SK-N-SH (cell line): Measurements from ENCODE around the gene NUP205. TPM values are rescaled to one million over a fixed set of nuclear protein-coding genes. Genes with fewer than 3 reads are reported as not detected.

ENCODE experiments used
- CTCF ChIA-PET: fragments of 300-600, 350-600 bp; formaldehyde crosslinking; extraction: SDS; loops from one replicate; lab custom pipeline; 2021; lab: Yijun Ruan, JAX
- POLR2A ChIA-PET: fragments of 350-600 bp; sonication (Branson Sonifier 250); formaldehyde crosslinking; extraction: SDS; loops from one replicate; lab custom pipeline; 2020; ENCODE audit warnings: antibody characterized with exemption, inconsistent platforms; lab: Yijun Ruan, JAX
- DNase-seq: peaks from one replicate; pipeline ENCODE4 v3.0.0; 2012
- H2AFZ ChIP-seq: fragments of 200-600 bp; sonication (generic); 2 replicates; pipeline ENCODE4 v1.8.1; 2016; ENCODE audit warnings: antibody characterized with exemption, mild to moderate bottlenecking, low read depth
- H3F3A ChIP-seq: fragments of 200-600 bp; sonication (generic); replicated peaks from 2 replicates; pipeline ENCODE3; 2016; ENCODE audit warnings: antibody characterized with exemption, mild to moderate bottlenecking; ENCODE audit not compliant: insufficient read depth
- H3K27ac ChIP-seq, 2 experiments: fragments of 200-500 bp in 1 of 2; fragments of 200-600 bp in 1 of 2; sonication (Bioruptor generic) in 1 of 2; sonication (generic), shearing (Covaris generic) in 1 of 2; 2 replicates each; pipeline versions ENCODE4 v1.5.1 to v1.6.1; 2014 to 2016; ENCODE audit warnings: low read depth in 2 of 2, inconsistent platforms in 1 of 2, low read length in 1 of 2, mild to moderate bottlenecking in 1 of 2, mixed read lengths in 1 of 2
- H3K27me3 ChIP-seq: fragments of 200-600 bp; sonication (generic), shearing (Covaris generic); 2 replicates; pipeline ENCODE4 v1.6.1; 2016; ENCODE audit warnings: mixed run types; ENCODE audit not compliant: insufficient read depth
- H3K36me3 ChIP-seq, 2 experiments: fragments of 200-500 bp in 1 of 2; fragments of 200-600 bp in 1 of 2; sonication (Bioruptor generic) in 1 of 2; sonication (generic) in 1 of 2; replicated peaks in 1 of 2; 2 replicates each; pipeline versions ENCODE3 to v1.5.1; 2014 to 2016; ENCODE audit warnings: low read length in 1 of 2, mild to moderate bottlenecking in 1 of 2; ENCODE audit not compliant: insufficient read depth in 2 of 2, control insufficient read depth in 1 of 2
- H3K4me1 ChIP-seq, 2 experiments: fragments of 200-500 bp in 1 of 2; fragments of 200-600 bp in 1 of 2; sonication (Bioruptor generic) in 1 of 2; sonication (generic), shearing (Covaris generic) in 1 of 2; 2 replicates each; pipeline versions ENCODE4 v1.5.1 to v1.6.1; 2014 to 2016; ENCODE audit warnings: low read depth in 1 of 2, low read length in 1 of 2, mixed run types in 1 of 2; ENCODE audit not compliant: insufficient read depth in 2 of 2, control insufficient read depth in 1 of 2
- H3K4me2 ChIP-seq: fragments of 200-600 bp; sonication (generic), shearing (Covaris generic); 2 replicates; pipeline ENCODE4 v1.6.1; 2017; ENCODE audit warnings: mixed run types
- H3K4me3 ChIP-seq, 2 experiments: fragments of 200-500 bp in 1 of 2; fragments of 200-600 bp in 1 of 2; sonication (Bioruptor generic) in 1 of 2; sonication (generic), shearing (Covaris generic) in 1 of 2; 2 replicates each; pipeline versions ENCODE4 v1.5.1 to v1.8.1; 2014 to 2016; ENCODE audit warnings: low read depth in 2 of 2, inconsistent platforms in 1 of 2, low read length in 1 of 2, mild to moderate bottlenecking in 1 of 2, mixed read lengths in 1 of 2, moderate library complexity in 1 of 2
- H3K79me2 ChIP-seq: fragments of 200-600 bp; sonication (generic); 2 replicates; pipeline ENCODE4 v1.8.1; 2017; ENCODE audit warnings: mild to moderate bottlenecking; ENCODE audit not compliant: insufficient read depth
- H3K9ac ChIP-seq: fragments of 200-600 bp; sonication (generic); 2 replicates; pipeline ENCODE4 v1.6.1; 2017; ENCODE audit warnings: mixed run types
- H3K9me2 ChIP-seq: fragments of 200-600 bp; sonication (generic); 2 replicates; pipeline ENCODE4 v1.6.1; 2017; ENCODE audit warnings: mixed run types
- H3K9me3 ChIP-seq: fragments of 200-600 bp; sonication (generic); 2 replicates; pipeline ENCODE4 v1.6.1; 2017; ENCODE audit warnings: mixed run types, mild to moderate bottlenecking, moderate library complexity
- H4K20me1 ChIP-seq: fragments of 200-600 bp; sonication (generic); 2 replicates; pipeline ENCODE4 v1.6.1; 2017; ENCODE audit warnings: mild to moderate bottlenecking, mixed run types; ENCODE audit not compliant: insufficient read depth
- ELF1 ChIP-seq: IDR thresholded peaks from 2 replicates; pipeline ENCODE4 v1.4.0; 2012
- EZH2phosphoT487 ChIP-seq: fragments of 200-600 bp; sonication (generic); IDR thresholded peaks from 2 replicates; pipeline ENCODE4 v1.6.1; 2017; ENCODE audit warnings: low read depth, mixed run types, mild to moderate bottlenecking, antibody characterized with exemption, moderate library complexity, borderline replicate concordance
- GABPA ChIP-seq: IDR thresholded peaks from 2 replicates; pipeline ENCODE4 v1.4.0; 2012; ENCODE audit warnings: low read depth, mild to moderate bottlenecking
- MEF2A ChIP-seq: IDR thresholded peaks from 2 replicates; pipeline ENCODE4 v1.4.0; 2012; ENCODE audit warnings: low read depth, borderline replicate concordance
- MXI1 ChIP-seq: IDR thresholded peaks from 2 replicates; pipeline ENCODE4 v1.6.1; 2012; ENCODE audit warnings: mild to moderate bottlenecking, low read depth, low read length, improper control_type of control experiment
- POLR2AphosphoS5 ChIP-seq: IDR thresholded peaks from 2 replicates; pipeline ENCODE4 v1.6.1; 2012; ENCODE audit warnings: low read depth, low read length
- RAD21 ChIP-seq: IDR thresholded peaks from 2 replicates; pipeline ENCODE4 v1.6.1; 2012; ENCODE audit warnings: mild to moderate bottlenecking, low read length
- SIN3A ChIP-seq: IDR thresholded peaks from 2 replicates; pipeline ENCODE4 v1.6.1; 2012; ENCODE audit warnings: low read depth, mild to moderate bottlenecking, low read length, moderate library complexity, borderline replicate concordance
- TAF1 ChIP-seq: IDR thresholded peaks from 2 replicates; pipeline ENCODE4 v1.6.1; 2012; ENCODE audit warnings: low read depth, mild to moderate bottlenecking, low read length, moderate library complexity, borderline replicate concordance
- TEAD4 ChIP-seq: IDR thresholded peaks from 2 replicates; pipeline ENCODE4 v1.4.0; 2012; ENCODE audit warnings: mild to moderate bottlenecking, borderline replicate concordance; ENCODE audit not compliant: insufficient read depth
- YY1 ChIP-seq: IDR thresholded peaks from 2 replicates; pipeline ENCODE4 v1.4.0; 2012; ENCODE audit warnings: low read depth, mild to moderate bottlenecking
- WGBS: methylation state at CpG from one replicate; pipeline ENCODE4 v1.1.6; 2017; ENCODE audit warnings: low lambda C conversion rate; 5-methylcytosine and 5-hydroxymethylcytosine counted together
- polyA plus RNA-seq, 3 experiments: library from polyadenylated mRNA; depleted of rRNA; stranded (reverse); fragments of >200 nt; gene quantifications; 2 replicates each; pipeline ENCODE4 v1.2.3, GENCODE V29; 2012
- TF ChIP-seq, protein P1 (sequence below): IDR thresholded peaks from 2 replicates; pipeline ENCODE4 v1.6.1; 2012; ENCODE audit warnings: mild to moderate bottlenecking, low read depth, low read length, moderate library complexity
- TF ChIP-seq, protein P2 (sequence below): fragments of 150-350 bp; IDR thresholded peaks from 2 replicates; pipeline ENCODE4 v1.6.1; 2016; ENCODE audit warnings: mild to moderate bottlenecking, low read depth, low read length
- TF ChIP-seq, protein P3 (sequence below): IDR thresholded peaks from 2 replicates; pipeline ENCODE4 v1.4.0; 2012; ENCODE audit warnings: low read depth, borderline replicate concordance
- TF ChIP-seq, protein P4 (sequence below): fragments of 150-350 bp; IDR thresholded peaks from 2 replicates; pipeline ENCODE4 v1.6.1; 2017; ENCODE audit warnings: antibody characterized with exemption, low read length, low read depth, borderline replicate concordance

Gene NUP205
- polyA plus RNA-seq, 1 of the 3 experiments (the other 2 are of a cell fraction), result 48.2 TPM

DNA sequence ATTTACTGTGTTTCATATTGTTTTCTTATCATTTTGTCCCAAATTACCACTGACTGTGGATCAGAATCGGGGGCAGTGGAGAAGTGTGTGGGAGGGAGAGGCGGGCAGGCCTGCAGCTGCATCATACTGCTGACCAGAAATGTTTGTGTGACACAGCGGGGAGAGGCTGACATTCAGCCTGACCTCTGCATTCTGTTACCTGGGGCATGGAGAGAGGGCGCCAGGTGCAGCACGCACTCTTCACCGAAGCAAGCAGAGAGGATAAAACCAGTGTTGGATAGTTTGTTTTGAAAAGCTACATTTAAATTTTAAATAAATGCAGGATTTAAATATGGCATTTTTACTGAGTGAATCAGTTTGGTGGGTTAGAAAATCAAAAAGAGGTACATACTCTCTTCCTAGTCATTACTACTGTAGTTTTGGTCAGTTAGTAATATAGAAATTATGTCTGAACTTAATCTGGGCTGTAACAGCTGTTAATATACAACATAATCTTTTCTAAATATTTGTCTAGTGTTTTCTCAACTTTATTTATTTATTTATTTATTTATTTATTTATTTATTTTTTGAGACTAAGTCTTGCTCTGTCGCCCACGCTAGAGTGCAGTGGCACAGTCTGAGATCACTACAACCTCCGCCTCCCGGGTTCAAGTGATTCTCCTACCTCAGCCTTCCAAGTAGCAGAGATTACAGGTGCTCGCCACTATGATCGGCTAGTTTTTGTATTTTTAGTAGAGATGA, 95.8 kb downstream of the NUP205 start:
- Histone ChIP-seq H3K9me2 (no peaks in the 10 kb centered on the region), H4K20me1 (no peaks in the 10 kb centered on the region), H3K36me3 (peaks cover 11 to 15% of the 10 kb centered on the region in 2 experiments), H3K27me3 (no peaks in the 10 kb centered on the region), H3K79me2 (no peaks in the 10 kb centered on the region), H3K9me3 (no peaks in the 10 kb centered on the region), H3K27ac (no peak overlapping the region), H2AFZ (no peak overlapping the region), H3K4me1 (peaks cover 0 to 3% of the 10 kb centered on the region in 2 experiments; a peak in 1 of 4 replicates), H3F3A (peaks cover 14% of the 10 kb centered on the region), H3K9ac (no peak overlapping the region), H3K4me3 (no peak overlapping the region), H3K4me2 (no peak overlapping the region)
- ChIA-PET POLR2A (no interaction called here), CTCF (interaction anchor here (0.7 to 1.8 kb wide), 5 partner anchors 9 to 379 kb away, joined by 3 to 10 read pairs (median 5); partner anchors contain the start of gene STMP1)
- DNase-seq, result peak; percentile 22
- 98% methylated on average over 12 of the region's 12 CpGs for WGBS
- no peak for TF ChIP-seq MEF2A
- no peak for TF ChIP-seq RAD21
- TF ChIP-seq, protein P1, sequence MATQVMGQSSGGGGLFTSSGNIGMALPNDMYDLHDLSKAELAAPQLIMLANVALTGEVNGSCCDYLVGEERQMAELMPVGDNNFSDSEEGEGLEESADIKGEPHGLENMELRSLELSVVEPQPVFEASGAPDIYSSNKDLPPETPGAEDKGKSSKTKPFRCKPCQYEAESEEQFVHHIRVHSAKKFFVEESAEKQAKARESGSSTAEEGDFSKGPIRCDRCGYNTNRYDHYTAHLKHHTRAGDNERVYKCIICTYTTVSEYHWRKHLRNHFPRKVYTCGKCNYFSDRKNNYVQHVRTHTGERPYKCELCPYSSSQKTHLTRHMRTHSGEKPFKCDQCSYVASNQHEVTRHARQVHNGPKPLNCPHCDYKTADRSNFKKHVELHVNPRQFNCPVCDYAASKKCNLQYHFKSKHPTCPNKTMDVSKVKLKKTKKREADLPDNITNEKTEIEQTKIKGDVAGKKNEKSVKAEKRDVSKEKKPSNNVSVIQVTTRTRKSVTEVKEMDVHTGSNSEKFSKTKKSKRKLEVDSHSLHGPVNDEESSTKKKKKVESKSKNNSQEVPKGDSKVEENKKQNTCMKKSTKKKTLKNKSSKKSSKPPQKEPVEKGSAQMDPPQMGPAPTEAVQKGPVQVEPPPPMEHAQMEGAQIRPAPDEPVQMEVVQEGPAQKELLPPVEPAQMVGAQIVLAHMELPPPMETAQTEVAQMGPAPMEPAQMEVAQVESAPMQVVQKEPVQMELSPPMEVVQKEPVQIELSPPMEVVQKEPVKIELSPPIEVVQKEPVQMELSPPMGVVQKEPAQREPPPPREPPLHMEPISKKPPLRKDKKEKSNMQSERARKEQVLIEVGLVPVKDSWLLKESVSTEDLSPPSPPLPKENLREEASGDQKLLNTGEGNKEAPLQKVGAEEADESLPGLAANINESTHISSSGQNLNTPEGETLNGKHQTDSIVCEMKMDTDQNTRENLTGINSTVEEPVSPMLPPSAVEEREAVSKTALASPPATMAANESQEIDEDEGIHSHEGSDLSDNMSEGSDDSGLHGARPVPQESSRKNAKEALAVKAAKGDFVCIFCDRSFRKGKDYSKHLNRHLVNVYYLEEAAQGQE, result no peak
- no peak for TF ChIP-seq GABPA

DNA sequence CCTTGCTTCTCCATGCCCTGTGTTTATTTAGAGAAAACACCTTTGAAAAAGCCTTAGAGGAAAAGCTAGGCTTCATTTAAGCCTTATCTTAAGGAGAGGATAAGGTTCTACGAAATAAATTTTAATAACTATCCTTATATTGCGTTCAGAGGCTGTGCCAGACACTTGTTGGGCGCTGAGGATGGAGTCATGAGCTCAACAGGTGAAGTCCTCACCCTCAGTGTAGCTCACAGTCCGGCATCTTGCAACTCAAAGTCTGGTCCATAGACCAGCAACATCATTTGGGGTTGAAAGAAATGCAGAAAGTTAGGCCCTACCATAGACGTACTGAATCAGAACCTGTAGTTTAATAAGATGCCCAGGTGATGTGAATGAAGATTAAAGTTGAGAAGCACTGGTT, 100.8 kb downstream of the NUP205 start:
- H3F3A ChIP-seq, result peaks cover 29% of the 10 kb centered on the region
- DNase-seq, result no peak
- H3K27me3 ChIP-seq, result no peaks in the 10 kb centered on the region
- no peak overlapping the region for H2AFZ ChIP-seq
- ChIA-PET POLR2A (no interaction called here), CTCF (interaction anchor here (0.6 to 12.8 kb wide), 4 partner anchors 13 to 384 kb away, joined by 3 to 154 read pairs (median 8); no protein-coding TSS in a partner anchor)
- H3K79me2 ChIP-seq, result peaks cover 12% of the 10 kb centered on the region
- peaks cover 4 to 8% of the 10 kb centered on the region in 2 experiments; a peak in 1 of 4 replicates for H3K4me1 ChIP-seq
- no peaks in the 10 kb centered on the region for H3K9me3 ChIP-seq
- no peaks in the 10 kb centered on the region for H3K36me3 ChIP-seq
- no peaks in the 10 kb centered on the region for H4K20me1 ChIP-seq
- H3K4me3 ChIP-seq, result no peak overlapping the region
- H3K4me2 ChIP-seq, result no peak overlapping the region
- no peaks in the 10 kb centered on the region for H3K9me2 ChIP-seq
- no peak overlapping the region for H3K9ac ChIP-seq
- no peak overlapping the region for H3K27ac ChIP-seq
- WGBS, result 82% methylated on average over 5 of the region's 5 CpGs
- TF ChIP-seq, protein P2, sequence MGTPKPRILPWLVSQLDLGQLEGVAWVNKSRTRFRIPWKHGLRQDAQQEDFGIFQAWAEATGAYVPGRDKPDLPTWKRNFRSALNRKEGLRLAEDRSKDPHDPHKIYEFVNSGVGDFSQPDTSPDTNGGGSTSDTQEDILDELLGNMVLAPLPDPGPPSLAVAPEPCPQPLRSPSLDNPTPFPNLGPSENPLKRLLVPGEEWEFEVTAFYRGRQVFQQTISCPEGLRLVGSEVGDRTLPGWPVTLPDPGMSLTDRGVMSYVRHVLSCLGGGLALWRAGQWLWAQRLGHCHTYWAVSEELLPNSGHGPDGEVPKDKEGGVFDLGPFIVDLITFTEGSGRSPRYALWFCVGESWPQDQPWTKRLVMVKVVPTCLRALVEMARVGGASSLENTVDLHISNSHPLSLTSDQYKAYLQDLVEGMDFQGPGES, result no peak
- TF ChIP-seq EZH2phosphoT487 (no peak), ELF1 (no peak), MXI1 (no peak), MEF2A (no peak), SIN3A (no peak), RAD21 (no peak), POLR2AphosphoS5 (no peak), YY1 (no peak), TEAD4 (no peak), TAF1 (no peak)
- TF ChIP-seq, protein P3, sequence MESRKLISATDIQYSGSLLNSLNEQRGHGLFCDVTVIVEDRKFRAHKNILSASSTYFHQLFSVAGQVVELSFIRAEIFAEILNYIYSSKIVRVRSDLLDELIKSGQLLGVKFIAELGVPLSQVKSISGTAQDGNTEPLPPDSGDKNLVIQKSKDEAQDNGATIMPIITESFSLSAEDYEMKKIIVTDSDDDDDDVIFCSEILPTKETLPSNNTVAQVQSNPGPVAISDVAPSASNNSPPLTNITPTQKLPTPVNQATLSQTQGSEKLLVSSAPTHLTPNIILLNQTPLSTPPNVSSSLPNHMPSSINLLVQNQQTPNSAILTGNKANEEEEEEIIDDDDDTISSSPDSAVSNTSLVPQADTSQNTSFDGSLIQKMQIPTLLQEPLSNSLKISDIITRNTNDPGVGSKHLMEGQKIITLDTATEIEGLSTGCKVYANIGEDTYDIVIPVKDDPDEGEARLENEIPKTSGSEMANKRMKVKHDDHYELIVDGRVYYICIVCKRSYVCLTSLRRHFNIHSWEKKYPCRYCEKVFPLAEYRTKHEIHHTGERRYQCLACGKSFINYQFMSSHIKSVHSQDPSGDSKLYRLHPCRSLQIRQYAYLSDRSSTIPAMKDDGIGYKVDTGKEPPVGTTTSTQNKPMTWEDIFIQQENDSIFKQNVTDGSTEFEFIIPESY, result no peak
- TF ChIP-seq, protein P4, sequence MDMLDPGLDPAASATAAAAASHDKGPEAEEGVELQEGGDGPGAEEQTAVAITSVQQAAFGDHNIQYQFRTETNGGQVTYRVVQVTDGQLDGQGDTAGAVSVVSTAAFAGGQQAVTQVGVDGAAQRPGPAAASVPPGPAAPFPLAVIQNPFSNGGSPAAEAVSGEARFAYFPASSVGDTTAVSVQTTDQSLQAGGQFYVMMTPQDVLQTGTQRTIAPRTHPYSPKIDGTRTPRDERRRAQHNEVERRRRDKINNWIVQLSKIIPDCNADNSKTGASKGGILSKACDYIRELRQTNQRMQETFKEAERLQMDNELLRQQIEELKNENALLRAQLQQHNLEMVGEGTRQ, result no peak
